ENCODE measurements around the gene SULT1C3.
"Not testable (repeated sequence)": the region's sequence is repeated elsewhere in the genome, so short reads cannot be mapped to it uniquely, and the experiment has no call there.

Gene SULT1C3

DNA sequence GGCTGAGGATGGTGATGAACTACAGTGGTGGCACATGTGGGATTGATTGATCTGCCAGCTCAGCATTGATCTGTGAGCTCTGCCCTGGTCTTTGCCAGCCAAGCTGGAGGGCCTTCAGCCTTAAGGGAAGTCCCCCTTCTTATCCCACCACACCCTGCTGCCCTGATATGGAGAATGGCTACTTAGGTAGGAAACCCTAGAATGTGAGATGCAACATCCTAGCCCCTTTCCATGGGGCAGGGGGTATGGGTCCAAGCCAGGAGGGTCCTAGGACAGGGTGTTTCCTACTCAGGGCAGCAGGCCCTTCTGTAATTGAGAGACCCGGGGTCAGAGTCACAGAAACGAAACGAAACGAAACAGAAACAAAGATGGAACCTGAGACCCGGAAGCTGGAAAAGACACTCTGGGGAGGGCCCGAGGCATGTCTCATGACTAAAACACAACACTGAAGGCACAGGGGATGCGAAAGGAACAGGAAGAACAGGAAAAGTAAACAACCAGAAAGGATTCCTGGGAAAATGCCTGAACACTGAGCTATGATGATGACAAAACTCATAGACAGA is 32.0 kb downstream of the SULT1C3 start:
- no peak overlapping the region for H3K4me3 ChIP-seq (ENCODE audit: low read depth, low read length)
- DNase-seq (ENCODE audit: low read depth) = no peak
- TF ChIP-seq, protein P1, sequence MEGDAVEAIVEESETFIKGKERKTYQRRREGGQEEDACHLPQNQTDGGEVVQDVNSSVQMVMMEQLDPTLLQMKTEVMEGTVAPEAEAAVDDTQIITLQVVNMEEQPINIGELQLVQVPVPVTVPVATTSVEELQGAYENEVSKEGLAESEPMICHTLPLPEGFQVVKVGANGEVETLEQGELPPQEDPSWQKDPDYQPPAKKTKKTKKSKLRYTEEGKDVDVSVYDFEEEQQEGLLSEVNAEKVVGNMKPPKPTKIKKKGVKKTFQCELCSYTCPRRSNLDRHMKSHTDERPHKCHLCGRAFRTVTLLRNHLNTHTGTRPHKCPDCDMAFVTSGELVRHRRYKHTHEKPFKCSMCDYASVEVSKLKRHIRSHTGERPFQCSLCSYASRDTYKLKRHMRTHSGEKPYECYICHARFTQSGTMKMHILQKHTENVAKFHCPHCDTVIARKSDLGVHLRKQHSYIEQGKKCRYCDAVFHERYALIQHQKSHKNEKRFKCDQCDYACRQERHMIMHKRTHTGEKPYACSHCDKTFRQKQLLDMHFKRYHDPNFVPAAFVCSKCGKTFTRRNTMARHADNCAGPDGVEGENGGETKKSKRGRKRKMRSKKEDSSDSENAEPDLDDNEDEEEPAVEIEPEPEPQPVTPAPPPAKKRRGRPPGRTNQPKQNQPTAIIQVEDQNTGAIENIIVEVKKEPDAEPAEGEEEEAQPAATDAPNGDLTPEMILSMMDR (IDR thresholded peaks at IDR 0.05; ENCODE audit: insufficient read depth, low read depth, low read length, missing control alignments) = no peak

DNA sequence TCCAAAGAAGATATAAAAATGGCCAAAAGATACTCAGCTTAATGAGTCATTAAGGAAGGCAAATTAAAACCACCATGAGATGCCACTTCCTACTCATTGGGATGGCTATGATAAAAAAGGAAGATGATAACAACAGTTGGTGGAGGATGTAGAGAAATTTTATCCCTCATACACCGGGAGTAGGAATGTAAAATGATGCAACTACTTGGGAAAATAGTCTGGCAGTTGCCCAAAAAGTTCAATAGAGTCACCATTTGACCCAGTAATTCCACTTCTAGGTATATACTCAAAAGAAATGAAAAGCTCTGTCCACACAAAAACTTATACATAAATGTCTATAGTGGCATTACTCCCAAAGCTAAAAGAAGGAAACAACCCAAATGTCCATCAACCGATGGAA is 38.9 kb downstream of the SULT1C3 start:
- TF ChIP-seq, protein P1 (IDR thresholded peaks at IDR 0.05; ENCODE audit: insufficient read depth, low read depth, low read length, missing control alignments) = no peak
- H3K4me3 ChIP-seq (ENCODE audit: low read depth, low read length) = no peak overlapping the region
- no peak for DNase-seq (ENCODE audit: low read depth)

DNA sequence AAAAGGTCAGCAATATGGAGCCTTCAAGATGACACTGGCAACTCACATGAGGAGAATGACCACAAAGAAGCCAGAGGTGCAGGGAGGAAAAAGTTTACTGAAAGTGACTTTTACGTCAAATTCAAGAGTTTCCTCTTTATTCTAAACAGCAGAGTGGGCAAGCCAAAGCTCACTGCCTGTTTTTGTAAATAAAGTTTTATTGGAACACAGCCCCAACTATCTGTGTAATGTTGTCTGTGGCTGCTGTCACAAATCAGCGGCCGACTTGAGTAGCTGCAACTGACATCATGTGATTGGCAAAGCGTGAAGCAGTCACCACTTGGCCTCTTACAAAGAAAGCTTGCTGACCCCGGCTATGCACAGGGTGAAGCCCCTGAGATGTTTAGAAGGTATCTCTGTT is 39.7 kb downstream of the SULT1C3 start:
- no peak for DNase-seq (ENCODE audit: low read depth)
- TF ChIP-seq, protein P1 (IDR thresholded peaks at IDR 0.05; ENCODE audit: insufficient read depth, low read depth, low read length, missing control alignments) = no peak
- no peak overlapping the region for H3K4me3 ChIP-seq (ENCODE audit: low read depth, low read length)

DNA sequence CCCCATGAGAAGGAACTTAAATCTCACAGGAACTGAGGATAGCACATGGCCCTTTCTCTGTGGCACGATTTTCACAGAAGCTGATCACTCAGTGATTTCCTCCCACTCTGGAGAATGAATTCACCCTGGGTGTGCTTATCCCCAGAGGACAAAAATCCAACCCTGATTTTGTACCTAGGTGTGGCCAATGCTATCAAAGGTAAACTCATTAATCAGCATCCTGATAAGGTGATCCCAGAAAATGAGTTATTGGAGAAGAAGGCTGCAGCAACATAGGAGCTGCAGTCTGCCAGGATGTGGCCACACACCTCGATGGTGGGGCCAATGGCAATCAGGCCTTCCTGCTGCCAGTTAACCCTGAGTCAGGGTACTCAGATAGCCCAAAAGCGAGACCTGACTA is 40.7 kb downstream of the SULT1C3 start:
- TF ChIP-seq, protein P1 (IDR thresholded peaks at IDR 0.05; ENCODE audit: insufficient read depth, low read depth, low read length, missing control alignments) = no peak
- no peak for DNase-seq (ENCODE audit: low read depth)
- no peak overlapping the region for H3K4me3 ChIP-seq (ENCODE audit: low read depth, low read length)

DNA sequence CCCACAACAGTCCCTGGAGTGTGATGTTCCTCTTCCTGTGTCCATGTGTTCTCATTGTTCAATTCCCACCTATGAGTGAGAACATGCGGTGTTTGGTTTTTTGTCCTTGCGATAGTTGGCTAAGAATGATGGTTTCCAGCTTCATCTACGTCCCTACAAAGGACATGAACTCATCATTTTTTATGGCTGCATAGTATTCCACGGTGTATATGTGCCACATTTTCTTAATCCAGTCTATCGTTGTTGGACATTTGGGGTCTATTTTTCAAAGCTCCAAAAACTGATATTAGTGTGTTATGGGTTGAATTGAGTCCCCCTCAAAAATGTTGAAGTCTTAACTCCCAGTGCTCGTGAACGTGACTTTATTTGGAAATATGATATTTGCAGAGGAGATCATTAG is 44.8 kb downstream of the SULT1C3 start:
- not testable (repeated sequence) for DNase-seq (ENCODE audit: low read depth); H3K4me3 ChIP-seq (ENCODE audit: low read depth, low read length)

DNA sequence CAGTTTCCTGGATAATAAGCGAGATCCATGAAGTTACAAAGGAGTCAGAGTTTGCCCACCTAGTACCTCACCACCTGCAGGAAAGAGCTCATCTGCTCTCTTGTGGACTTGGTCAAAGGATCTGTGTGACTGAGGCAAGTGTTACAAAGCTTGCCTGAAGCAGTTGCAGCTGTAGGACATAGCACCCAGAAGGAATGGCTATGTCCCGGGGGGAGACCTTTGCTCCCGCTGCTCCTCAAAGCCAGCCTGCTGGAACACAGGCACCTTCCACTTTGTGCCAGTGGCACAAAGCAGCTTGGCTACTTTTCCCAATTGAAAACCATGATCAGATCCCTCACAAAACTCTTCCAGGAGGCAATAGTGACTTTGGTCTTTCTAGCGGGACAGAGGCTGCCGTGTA is 45.8 kb downstream of the SULT1C3 start:
- H3K4me3 ChIP-seq (ENCODE audit: low read depth, low read length) = no peak overlapping the region
- TF ChIP-seq, protein P1 (IDR thresholded peaks at IDR 0.05; ENCODE audit: insufficient read depth, low read depth, low read length, missing control alignments) = no peak
- DNase-seq (ENCODE audit: low read depth) = no peak

DNA sequence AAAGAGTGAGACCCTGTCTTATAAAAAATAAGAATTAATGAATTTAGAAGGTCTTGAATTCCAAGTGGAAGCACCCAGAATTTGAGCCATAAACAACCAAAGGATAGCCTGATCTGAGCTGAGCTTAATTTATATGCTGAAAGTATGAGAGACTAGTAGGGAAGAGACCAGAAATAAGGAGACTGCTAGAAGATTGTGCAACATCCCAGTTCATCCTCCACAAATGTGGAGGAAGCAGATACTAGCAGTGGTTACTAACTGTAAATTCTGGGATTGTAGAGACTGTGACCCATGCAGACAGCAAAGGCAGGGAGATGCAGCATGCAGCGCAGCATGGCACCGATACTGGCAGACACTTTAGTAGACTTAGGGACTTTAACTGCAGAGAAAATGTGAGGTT is 47.4 kb downstream of the SULT1C3 start:
- no peak overlapping the region for H3K4me3 ChIP-seq (ENCODE audit: low read depth, low read length)
- TF ChIP-seq, protein P1 (IDR thresholded peaks at IDR 0.05; ENCODE audit: insufficient read depth, low read depth, low read length, missing control alignments) = no peak
- no peak for DNase-seq (ENCODE audit: low read depth)
